ENCODE data around the gene ATP8A1.

DNA sequence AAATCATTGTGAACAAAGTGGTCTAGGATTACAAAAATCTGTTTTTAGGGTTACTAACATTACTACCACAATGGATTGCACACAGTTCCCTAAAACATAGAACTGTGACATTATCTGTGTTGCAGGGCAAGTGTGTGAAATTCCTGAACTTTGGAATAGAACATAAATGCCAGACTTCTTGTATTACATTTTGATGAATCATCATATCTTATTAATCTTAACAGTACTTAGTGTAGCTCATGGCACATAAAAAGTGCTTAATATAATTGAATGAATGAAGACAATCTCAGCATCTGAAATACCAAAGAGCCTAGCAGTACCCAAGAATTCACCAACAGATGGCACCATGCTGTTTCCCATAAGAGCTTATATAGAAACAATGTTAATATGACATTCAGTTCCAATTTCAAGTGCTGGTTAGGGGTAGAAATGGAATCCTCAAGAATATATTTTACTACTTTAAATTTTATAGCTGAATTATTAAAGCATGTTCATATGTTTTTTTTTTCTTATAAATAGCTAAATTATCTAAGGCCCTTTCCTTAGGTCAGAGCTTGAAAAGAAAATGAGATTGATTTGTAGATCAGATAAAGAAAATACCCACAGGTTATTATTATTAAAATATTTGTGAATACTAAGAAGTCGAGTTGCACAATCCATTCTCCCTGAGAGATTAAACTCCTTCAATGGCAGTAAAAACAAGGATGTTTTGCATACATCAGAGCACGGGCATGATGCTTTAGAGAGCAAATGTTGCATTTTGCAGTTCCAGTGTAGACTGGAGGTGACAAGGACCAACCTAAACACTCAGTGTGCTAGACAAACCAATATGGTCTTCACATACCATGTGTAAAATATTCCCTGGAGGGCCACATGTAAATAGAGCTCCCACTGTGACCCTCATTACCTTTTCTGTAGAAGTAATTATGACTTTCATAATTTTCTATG is 285.3 kb downstream of the ATP8A1 start:
- TF ChIP-seq ZNF274 (IDR thresholded peaks at IDR 0.05; ENCODE audit: low read depth, low read length) (no peak), YY1 (IDR thresholded peaks at IDR 0.05; ENCODE audit: insufficient read depth, insufficient read length) (no peak), SUZ12 (IDR thresholded peaks at IDR 0.05; ENCODE audit: extremely low read depth, insufficient read depth, insufficient read length) (no peak)

All from NT2/D1 (cell line).